GM18861 (cell line): Measurements from ENCODE around the gene PGM5.

ENCODE experiments used
- ATAC-seq: cut with Tn5 transposase; IDR thresholded peaks from one replicate; pipeline ENCODE4 v1.9.1; 2021; ENCODE audit not compliant: unreplicated experiment

PGM5 gene

GRCh38 chr9:68431307-68431706 is 74.9 kb downstream of the PGM5 start:
- ATAC-seq = no peak

- no peak for ATAC-seq
Measured at GRCh38 chr9:68433531-68434110, 77.2 kb downstream of the PGM5 start.

GRCh38 chr9:68437785-68438184 is 81.4 kb downstream of the PGM5 start:
- ATAC-seq = no peak

GRCh38 chr9:68443624-68444023 is 87.2 kb downstream of the PGM5 start:
- ATAC-seq = no peak

- ATAC-seq = no peak
Measured at GRCh38 chr9:68446836-68447235, 90.4 kb downstream of the PGM5 start.

GRCh38 chr9:68447611-68448010 is 91.2 kb downstream of the PGM5 start:
- no peak for ATAC-seq

GRCh38 chr9:68454579-68455334 is 98.3 kb downstream of the PGM5 start:
- ATAC-seq = no peak

- ATAC-seq = no peak
Measured at GRCh38 chr9:68455451-68455850, 99.0 kb downstream of the PGM5 start.

GRCh38 chr9:68457803-68458202 is 101.4 kb downstream of the PGM5 start:
- no peak for ATAC-seq

- ATAC-seq = no peak
Measured at GRCh38 chr9:68458918-68459317, 102.5 kb downstream of the PGM5 start.

GRCh38 chr9:68462105-68462775 is 105.8 kb downstream of the PGM5 start:
- no peak for ATAC-seq

GRCh38 chr9:68470067-68470466 is 113.7 kb downstream of the PGM5 start:
- no peak for ATAC-seq

- no peak for ATAC-seq
Measured at GRCh38 chr9:68470634-68471033, 114.2 kb downstream of the PGM5 start.

- no peak for ATAC-seq
Measured at GRCh38 chr9:68472119-68472518, 115.7 kb downstream of the PGM5 start.

- ATAC-seq = no peak
Measured at GRCh38 chr9:68473790-68474189, 117.4 kb downstream of the PGM5 start.

GRCh38 chr9:68476422-68476821 is 120.0 kb downstream of the PGM5 start:
- ATAC-seq = no peak

GRCh38 chr9:68476847-68477246 is 120.4 kb downstream of the PGM5 start:
- ATAC-seq = no peak

GRCh38 chr9:68480807-68481206 is 124.4 kb downstream of the PGM5 start:
- no peak for ATAC-seq

GRCh38 chr9:68482548-68482947 is 126.1 kb downstream of the PGM5 start:
- ATAC-seq = no peak

- ATAC-seq = no peak
Measured at GRCh38 chr9:68488126-68488525, 131.7 kb downstream of the PGM5 start.

- ATAC-seq = no peak
Measured at GRCh38 chr9:68489646-68490045, 133.2 kb downstream of the PGM5 start.

GRCh38 chr9:68492806-68493205 is 136.4 kb downstream of the PGM5 start:
- no peak for ATAC-seq
